K562 (cell line): ENCODE measurements around the gene POU2F1.

ENCODE experiments used
- GABPA ChIP-seq: fragments of 200-800 bp; sonication (Bioruptor generic); conservative IDR thresholded peaks from 2 replicates; pipeline ENCODE4 v1.6.1; 2016; ENCODE audit warnings: low read depth, missing genetic modification characterization, missing compliant biosample characterization
- HDGF ChIP-seq: fragments of 450-650 bp; IDR thresholded peaks from 2 replicates; pipeline ENCODE4 v1.6.1; 2016
- POLR2A ChIP-seq: fragments of 450-650 bp; conservative IDR thresholded peaks from 2 replicates; pipeline ENCODE4 v1.6.1; 2016
- POLR2AphosphoS5 ChIP-seq: IDR thresholded peaks from 2 replicates; pipeline ENCODE4 v1.6.1; 2011; ENCODE audit warnings: mild to moderate bottlenecking, low read depth, low read length, moderate library complexity; ENCODE audit not compliant: control insufficient read depth, insufficient read depth
- YY1 ChIP-seq, 3 experiments: IDR thresholded peaks; 2 replicates each; pipeline ENCODE4 v1.6.1; 2011; ENCODE audit warnings: low read length in 2 of 3, mild to moderate bottlenecking in 2 of 3, moderate library complexity in 2 of 3, borderline replicate concordance in 1 of 3, control low read depth in 1 of 3, low read depth in 1 of 3; ENCODE audit not compliant: insufficient read depth in 3 of 3, insufficient replicate concordance in 2 of 3, control insufficient read depth in 1 of 3, insufficient read length in 1 of 3; ENCODE audit errors: extremely low read depth in 1 of 3
- TF ChIP-seq, protein P1 (sequence below), 3 experiments: IDR thresholded peaks in 2 of 3; conservative IDR thresholded peaks in 1 of 3; 2 replicates each; pipeline ENCODE4 v1.5.1; 2011 to 2012; ENCODE audit warnings: low read length in 3 of 3, mild to moderate bottlenecking in 3 of 3, control low read depth in 2 of 3, improper control_type of control experiment in 1 of 3, inconsistent platforms in 1 of 3, low read depth in 1 of 3, mixed read lengths in 1 of 3, moderate library complexity in 1 of 3; ENCODE audit not compliant: insufficient read depth in 2 of 3
- TF ChIP-seq, protein P2 (sequence below): fragments of 250-450 bp; sonication (Bioruptor Pico); IDR thresholded peaks from 2 replicates; pipeline ENCODE4 v1.4.0; 2020; ENCODE audit warnings: mild to moderate bottlenecking, moderate library complexity, borderline replicate concordance
- TF ChIP-seq, protein P3 (sequence below): sonication (generic); formaldehyde crosslinking; IDR thresholded peaks from 2 replicates; pipeline ENCODE4 v1.8.1; 2023; ENCODE audit warnings: mild to moderate bottlenecking, missing genetic modification reagents

DNA sequence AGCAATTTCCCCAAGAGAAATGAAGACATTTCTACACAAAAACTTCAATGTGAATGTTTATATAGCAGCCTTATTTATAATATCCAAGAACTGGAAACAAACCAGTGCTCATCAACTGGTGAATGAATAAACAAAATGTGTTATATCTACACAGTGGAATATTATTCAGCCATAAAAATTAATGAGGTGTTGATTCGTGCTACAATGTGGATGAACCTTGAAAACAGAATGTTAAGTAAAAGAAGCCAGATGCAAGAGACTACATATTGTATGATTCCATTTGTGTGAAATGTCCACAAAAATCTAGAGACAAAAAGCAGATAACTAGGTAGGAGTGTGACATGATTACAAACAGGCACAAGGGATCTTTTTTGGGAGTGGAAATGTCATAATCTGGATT lies 187.7 kb downstream of the POU2F1 start:
- no peak for TF ChIP-seq POLR2AphosphoS5
- TF ChIP-seq HDGF: no peak
- no peak for TF ChIP-seq POLR2A
- TF ChIP-seq, protein P1, sequence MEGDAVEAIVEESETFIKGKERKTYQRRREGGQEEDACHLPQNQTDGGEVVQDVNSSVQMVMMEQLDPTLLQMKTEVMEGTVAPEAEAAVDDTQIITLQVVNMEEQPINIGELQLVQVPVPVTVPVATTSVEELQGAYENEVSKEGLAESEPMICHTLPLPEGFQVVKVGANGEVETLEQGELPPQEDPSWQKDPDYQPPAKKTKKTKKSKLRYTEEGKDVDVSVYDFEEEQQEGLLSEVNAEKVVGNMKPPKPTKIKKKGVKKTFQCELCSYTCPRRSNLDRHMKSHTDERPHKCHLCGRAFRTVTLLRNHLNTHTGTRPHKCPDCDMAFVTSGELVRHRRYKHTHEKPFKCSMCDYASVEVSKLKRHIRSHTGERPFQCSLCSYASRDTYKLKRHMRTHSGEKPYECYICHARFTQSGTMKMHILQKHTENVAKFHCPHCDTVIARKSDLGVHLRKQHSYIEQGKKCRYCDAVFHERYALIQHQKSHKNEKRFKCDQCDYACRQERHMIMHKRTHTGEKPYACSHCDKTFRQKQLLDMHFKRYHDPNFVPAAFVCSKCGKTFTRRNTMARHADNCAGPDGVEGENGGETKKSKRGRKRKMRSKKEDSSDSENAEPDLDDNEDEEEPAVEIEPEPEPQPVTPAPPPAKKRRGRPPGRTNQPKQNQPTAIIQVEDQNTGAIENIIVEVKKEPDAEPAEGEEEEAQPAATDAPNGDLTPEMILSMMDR (IDR thresholded peaks at IDR 0.05 in 2 of 3, conservative IDR thresholded peaks at IDR 0.05 in 1 of 3; ENCODE audit: insufficient read depth in 2 of 3, low read depth in 1 of 3, low read length in 3 of 3): no peak
- no peak for TF ChIP-seq GABPA (tag)
- TF ChIP-seq, protein P2, sequence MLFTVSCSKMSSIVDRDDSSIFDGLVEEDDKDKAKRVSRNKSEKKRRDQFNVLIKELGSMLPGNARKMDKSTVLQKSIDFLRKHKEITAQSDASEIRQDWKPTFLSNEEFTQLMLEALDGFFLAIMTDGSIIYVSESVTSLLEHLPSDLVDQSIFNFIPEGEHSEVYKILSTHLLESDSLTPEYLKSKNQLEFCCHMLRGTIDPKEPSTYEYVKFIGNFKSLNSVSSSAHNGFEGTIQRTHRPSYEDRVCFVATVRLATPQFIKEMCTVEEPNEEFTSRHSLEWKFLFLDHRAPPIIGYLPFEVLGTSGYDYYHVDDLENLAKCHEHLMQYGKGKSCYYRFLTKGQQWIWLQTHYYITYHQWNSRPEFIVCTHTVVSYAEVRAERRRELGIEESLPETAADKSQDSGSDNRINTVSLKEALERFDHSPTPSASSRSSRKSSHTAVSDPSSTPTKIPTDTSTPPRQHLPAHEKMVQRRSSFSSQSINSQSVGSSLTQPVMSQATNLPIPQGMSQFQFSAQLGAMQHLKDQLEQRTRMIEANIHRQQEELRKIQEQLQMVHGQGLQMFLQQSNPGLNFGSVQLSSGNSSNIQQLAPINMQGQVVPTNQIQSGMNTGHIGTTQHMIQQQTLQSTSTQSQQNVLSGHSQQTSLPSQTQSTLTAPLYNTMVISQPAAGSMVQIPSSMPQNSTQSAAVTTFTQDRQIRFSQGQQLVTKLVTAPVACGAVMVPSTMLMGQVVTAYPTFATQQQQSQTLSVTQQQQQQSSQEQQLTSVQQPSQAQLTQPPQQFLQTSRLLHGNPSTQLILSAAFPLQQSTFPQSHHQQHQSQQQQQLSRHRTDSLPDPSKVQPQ (CRISPR knock-in tag): no peak
- TF ChIP-seq, protein P3, sequence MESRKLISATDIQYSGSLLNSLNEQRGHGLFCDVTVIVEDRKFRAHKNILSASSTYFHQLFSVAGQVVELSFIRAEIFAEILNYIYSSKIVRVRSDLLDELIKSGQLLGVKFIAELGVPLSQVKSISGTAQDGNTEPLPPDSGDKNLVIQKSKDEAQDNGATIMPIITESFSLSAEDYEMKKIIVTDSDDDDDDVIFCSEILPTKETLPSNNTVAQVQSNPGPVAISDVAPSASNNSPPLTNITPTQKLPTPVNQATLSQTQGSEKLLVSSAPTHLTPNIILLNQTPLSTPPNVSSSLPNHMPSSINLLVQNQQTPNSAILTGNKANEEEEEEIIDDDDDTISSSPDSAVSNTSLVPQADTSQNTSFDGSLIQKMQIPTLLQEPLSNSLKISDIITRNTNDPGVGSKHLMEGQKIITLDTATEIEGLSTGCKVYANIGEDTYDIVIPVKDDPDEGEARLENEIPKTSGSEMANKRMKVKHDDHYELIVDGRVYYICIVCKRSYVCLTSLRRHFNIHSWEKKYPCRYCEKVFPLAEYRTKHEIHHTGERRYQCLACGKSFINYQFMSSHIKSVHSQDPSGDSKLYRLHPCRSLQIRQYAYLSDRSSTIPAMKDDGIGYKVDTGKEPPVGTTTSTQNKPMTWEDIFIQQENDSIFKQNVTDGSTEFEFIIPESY: no peak
- TF ChIP-seq YY1 (IDR thresholded peaks at IDR 0.05; ENCODE audit: borderline replicate concordance in 1 of 3, control insufficient read depth in 1 of 3, extremely low read depth in 1 of 3, insufficient read depth in 3 of 3, insufficient read length in 1 of 3, insufficient replicate concordance in 2 of 3, low read depth in 1 of 3, low read length in 2 of 3): no peak
